Right ventricle myocardium superior (tissue), 1 donor: Measurements from ENCODE around the gene GRM2. TPM values are rescaled to one million over a fixed set of nuclear protein-coding genes. Genes with fewer than 3 reads are reported as not detected.
"Not testable (repeated sequence)": the region's sequence is repeated elsewhere in the genome, so short reads cannot be mapped to it uniquely, and the experiment has no call there.

Experiments
- ATAC-seq: fragments of 200-7000 bp; cut with Tn5 transposase; one replicate; pipeline ENCODE4 v1.9.1; 2020; ENCODE audit warnings: mild to moderate bottlenecking; ENCODE audit not compliant: poor library complexity
- DNase-seq: peaks from one replicate; pipeline ENCODE4 v3.0.0-alpha.2; 2020
- intact Hi-C: fragments of 100-400 bp; cut with DNase I; formaldehyde crosslinking; loops from one replicate; pipeline ENCODE4 v1.11.2; 2022
- total RNA-seq: library from RNA; stranded (reverse); fragmentation: NEBNext Ultra II Directional; extraction: Animal tissue kit (Norgen Biotek cat#: 25700); gene quantifications from one replicate; pipeline ENCODE4 v1.2.1, GENCODE V29; 2021
- donor health status: DM: no; HTN: yes; CAD: no; lungs with severe emphysema.

The GRM2 gene
- total RNA-seq, 1 donor from 2014 or later = 0.08 TPM

DNA sequence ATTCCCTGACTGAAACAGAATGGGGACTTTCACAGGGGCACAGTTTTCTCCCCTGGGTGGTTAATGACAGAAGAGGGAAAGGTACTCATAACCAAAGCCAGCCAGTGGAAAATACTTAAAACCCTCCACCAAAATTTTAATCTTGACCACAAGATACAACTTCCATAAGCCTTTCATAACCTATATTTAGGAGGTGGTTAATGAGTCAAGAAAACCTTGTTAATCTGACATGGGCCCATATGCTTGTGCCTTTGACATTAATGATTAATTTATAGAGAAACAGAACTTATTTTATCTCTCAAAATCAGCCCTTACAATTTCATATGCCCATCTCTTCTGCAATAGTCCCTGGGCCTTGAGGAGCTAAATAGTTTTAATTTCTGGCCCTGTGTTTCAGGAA, 41.0 kb downstream of the GRM2 start:
- ATAC-seq = no peak
- DNase-seq = no peak
- intact Hi-C loops = no loop called here

DNA sequence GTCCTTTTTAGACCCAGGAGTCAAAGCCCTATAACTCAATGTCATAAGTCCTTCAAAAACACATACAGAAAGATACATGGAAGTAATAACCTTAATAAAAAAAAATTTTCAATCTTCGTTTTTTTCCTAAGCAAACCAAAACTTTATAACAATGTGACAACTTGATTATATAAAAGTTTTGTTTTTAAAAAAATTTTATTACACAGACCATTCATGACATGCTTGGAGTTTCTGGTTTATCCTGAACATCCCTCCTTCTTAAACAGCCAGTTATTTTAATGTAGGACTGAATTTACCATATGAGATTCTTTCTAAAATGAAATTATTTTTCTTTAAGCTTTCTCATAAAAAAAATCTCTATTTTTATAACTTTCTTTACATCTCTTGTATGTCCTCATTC, 41.5 kb downstream of the GRM2 start:
- intact Hi-C loops = no loop called here
- DNase-seq = no peak
- ATAC-seq = no peak

DNA sequence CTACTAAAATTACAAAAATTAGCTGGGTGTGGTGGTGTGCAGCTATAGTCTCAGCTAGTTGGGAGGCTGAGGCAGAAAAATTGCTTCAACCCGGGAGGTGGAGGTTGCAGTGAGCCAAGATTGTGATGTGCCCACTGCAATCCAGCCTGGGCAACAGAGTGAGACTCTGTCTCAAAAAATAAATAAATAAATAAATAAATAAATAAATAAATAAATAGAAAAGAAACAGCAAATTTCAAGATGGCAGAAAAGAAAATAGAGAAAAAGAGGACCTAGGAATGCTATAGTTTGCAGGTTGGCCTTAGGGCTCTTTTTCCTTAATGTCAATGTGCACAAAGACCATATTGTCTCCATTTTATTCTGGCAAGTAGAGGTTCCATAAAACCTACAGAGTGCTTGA, 44.0 kb downstream of the GRM2 start:
- intact Hi-C loops = no loop called here
- DNase-seq = no peak

DNA sequence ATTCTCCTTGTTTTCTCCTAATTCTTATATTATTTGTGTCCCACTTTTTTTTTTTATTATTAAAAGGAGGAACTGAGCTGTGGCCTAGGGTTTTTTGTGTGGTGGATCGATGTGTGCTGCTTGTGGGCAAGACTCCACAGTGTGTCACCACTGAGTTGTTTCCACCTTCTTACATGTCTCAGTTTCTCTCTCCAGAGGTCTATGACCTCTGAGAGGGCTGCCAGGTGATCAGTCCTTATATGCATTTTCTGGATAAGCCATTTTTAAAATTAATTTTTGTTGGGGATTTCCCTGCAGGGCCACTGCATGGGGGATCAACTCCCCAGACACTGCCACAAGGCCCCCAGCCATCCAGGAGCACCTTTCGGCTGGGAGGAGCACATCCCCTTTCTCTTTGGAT, 44.4 kb downstream of the GRM2 start:
- DNase-seq (no peak), ATAC-seq (no peak)
- intact Hi-C loops = no loop called here

More for the DNA sequence above, 44.0 kb downstream of the GRM2 start:
- no peak for ATAC-seq

DNA sequence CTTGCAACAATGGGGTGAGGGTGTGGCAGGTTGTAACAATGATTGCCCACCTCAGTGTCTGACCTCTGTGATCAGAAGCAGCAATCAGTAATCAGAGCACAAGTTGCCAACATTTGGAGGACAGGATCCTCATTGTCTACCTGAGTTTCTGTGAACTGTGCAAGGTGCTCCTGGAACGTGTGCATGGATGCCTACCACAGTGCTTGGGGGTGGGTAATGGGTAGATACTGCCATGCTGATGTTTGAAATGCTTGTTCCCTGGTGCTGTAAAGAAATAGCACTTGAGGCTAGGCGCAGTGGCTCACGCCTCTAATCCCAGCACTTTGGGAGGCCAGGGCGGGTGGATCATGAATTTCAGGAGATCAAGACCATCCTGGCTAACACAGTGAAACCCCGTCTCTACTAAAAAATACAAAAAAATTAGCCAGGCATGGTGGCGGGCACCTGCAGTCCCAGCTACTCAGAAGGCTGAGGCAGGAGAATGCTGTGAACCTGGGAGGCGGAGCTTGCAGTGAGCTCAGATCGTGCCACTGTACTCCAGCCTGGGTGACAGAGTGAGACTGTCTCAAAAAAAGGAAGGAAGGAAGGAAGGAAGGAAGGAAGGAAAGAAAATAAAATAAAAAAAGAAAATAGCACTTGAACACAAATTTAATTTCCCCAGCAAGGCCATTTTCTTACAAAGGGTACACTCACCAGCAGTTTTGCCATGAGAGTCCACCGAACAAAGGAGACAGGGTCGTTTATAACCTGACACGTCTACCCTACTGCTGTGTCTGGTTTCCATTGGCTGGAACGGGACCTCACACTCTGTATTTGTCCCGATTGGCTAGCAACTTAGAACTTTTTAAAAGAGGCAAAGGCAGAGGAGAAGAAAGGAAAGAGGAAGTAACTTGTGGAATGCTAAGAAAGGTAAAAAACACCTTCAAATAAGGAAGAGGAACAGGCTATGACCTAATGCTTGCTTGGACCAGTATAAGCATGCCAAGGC, 47.2 kb downstream of the GRM2 start:
- DNase-seq, ATAC-seq, intact Hi-C loops: not testable (repeated sequence)

DNA sequence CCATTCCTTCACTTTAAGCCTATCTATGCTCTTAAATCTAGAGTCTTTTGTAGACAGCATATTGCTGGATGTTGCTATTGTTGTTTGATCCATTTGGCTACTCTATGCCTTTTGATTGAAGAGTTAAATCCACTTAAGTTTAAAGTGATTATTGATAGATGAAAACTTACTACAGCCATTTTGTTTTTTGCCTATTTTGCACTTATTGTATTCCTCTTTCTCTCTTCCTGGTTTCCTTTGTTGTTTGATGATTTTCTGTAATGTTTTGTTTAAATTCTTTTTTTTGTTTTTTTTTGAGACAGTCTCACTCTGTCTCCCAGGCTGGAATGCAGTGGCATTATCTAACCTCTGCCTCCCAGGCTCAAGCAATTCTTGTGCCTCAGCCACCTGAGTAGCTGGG, 52.3 kb downstream of the GRM2 start:
- no peak for DNase-seq
- intact Hi-C loops = no loop called here
- ATAC-seq = no peak

Other genes with a start within 250 kb of the GRM2 start
- gene DCAF1, start 207.1 kb upstream of the GRM2 start, total RNA-seq = 15.1 TPM
- gene RAD54L2, start 168.3 kb upstream of the GRM2 start, total RNA-seq = 8.4 TPM
- 34.7 TPM for gene TEX264, start 35.8 kb upstream of the GRM2 start, total RNA-seq
- gene IQCF6, start 72.2 kb downstream of the GRM2 start, total RNA-seq = not detected
- gene IQCF2, start 154.5 kb downstream of the GRM2 start, total RNA-seq = not detected
- gene IQCF5, start 168.5 kb downstream of the GRM2 start, total RNA-seq = not detected
- gene IQCF1, start 196.3 kb downstream of the GRM2 start, total RNA-seq = not detected
- 8.9 TPM for gene RRP9, start 234.8 kb downstream of the GRM2 start, total RNA-seq
- 18.1 TPM for gene PARP3, start 235.3 kb downstream of the GRM2 start, total RNA-seq
- not detected for gene GPR62, start 248.3 kb downstream of the GRM2 start, total RNA-seq